SW480 (cell line): ENCODE data around the gene SEC23B.
"Not testable (repeated sequence)": the region's sequence is repeated elsewhere in the genome, so short reads cannot be mapped to it uniquely, and the experiment has no call there.

Experiments
- DNase-seq: peaks from one replicate; pipeline ENCODE4 v3.0.0-alpha.2; 2016; ENCODE audit warnings: low spot score

The SEC23B gene

GRCh38 chr20:18526761-18527160 lies 19.0 kb downstream of the SEC23B start:
- DNase-seq, result not testable (repeated sequence)

- no peak for DNase-seq
Measured at GRCh38 chr20:18527339-18527738, 19.6 kb downstream of the SEC23B start.

- no peak for DNase-seq
Measured at GRCh38 chr20:18527836-18528235, 20.1 kb downstream of the SEC23B start.

DNA sequence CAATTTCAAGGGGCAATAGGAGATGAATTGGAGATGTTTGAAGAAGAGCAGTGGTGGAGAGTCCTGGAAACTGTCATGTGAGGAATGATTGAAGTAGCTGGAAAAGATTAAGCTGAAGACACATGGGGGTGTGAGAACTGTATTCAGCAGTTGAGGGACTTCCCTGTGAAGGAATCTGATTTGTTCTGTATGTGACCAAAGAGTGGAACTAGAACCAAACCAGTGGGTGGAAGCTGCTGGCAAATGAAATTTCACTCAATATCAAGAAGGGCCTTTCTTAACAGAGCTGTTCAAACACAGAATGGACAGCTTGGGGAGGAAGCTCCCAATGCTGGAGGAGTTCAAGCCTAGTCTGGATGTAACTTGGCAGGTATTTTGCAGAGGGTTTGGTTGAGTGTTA lies 21.3 kb downstream of the SEC23B start:
- no peak for DNase-seq

DNA sequence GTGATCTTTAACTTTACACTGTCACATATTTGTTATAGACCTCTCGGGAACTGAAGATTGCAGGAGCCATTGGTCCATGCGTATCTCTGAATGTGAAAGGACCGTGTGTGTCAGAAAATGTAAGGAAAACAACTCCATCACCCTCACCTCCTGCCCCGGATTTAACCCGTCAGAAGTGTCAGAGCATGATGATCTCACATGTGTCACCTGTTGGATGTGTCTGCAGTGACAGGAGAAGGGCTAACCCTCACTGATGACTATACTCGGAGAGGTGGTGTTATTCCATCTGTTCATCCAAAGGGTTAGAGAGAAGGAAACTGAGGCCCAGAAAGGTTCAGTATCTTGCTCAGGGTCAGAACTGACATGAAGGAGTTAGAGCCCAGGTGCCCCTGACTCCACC lies 24.9 kb downstream of the SEC23B start:
- DNase-seq, result no peak

GRCh38 chr20:18533491-18533890 lies 25.8 kb downstream of the SEC23B start:
- DNase-seq, result no peak

GRCh38 chr20:18533978-18534644 lies 26.4 kb downstream of the SEC23B start:
- no peak for DNase-seq

DNA sequence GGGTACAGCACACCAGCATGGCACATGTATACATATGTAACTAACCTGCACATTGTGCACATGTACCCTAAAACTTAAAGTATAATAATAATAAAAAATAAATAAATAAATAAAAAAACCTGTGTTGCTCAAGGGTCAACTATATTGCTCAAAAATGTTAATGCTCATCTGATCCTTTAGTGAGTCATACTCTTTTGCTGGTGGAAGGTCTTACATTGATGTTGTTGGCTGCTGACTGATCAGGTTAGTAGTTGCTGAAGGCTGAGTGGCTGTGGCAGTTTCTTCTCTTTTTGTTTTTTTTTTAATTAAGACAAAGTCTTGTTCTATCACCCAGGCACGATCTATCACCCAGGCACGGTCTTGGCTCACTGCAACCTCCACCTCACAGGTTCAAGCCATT lies 29.9 kb downstream of the SEC23B start:
- no peak for DNase-seq

DNA sequence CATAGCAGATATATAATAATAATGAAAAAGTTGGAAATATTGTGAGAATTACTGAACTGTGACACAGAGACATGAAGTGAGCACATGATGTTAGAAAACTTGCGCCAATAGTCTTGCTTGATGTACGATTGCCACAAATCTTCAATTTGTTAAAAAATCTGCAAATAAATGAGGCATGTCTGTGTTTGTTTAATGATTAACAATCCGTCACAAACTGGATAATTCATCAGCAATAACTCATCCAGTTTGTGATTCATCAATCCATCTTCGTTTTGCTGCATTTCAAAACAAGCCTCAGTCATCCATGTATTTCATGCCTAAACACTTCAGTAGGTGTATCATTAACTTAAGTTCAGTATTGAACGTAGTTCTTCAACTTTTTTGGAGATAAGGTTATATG lies 34.0 kb downstream of the SEC23B start:
- no peak for DNase-seq

- DNase-seq, result no peak
Measured at GRCh38 chr20:18543216-18543615, 35.5 kb downstream of the SEC23B start.

DNA sequence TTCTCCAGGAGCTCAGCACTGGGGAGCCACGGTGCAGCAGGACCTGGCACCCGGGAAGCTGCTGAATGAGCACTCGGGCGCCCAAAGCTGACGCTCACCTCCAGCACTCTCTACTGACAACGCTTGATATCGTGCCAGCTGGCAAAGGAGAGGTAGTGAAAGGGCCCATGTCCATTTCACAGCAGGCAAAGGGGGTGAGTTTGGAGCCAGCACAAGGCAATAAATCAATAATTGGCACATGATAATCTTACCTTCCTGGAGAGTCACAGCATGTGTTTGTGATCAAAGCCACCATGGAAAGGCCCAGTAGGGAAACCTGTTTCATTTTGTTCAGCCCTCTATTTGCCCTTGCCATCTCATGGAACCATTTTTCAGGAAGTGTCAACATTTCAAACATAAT lies 36.2 kb downstream of the SEC23B start:
- DNase-seq, result no peak

- DNase-seq, result no peak
Measured at GRCh38 chr20:18545566-18545965, 37.8 kb downstream of the SEC23B start.

- DNase-seq, result no peak
Measured at GRCh38 chr20:18548465-18548864, 40.7 kb downstream of the SEC23B start.

DNA sequence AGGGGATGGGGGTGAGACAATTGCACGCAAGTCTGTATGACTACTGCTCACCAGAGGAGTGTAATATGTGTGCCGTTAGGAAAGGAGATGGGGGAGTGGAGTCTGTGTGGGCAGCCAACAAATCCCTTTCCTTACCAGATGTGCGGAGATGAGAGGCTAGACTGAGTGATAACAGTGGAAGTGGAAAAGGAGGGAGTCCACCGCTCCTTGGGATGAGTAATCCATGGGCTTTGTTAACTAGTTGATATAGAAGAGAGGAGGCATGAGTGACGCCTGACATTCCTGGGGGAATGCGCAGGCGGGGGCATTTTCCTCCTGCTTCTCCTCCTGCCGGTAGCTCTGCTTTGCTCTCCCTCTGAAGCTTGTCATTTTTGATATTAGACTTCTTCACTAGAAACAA lies 46.0 kb downstream of the SEC23B start:
- no peak for DNase-seq

GRCh38 chr20:18566892-18567738 lies 59.4 kb downstream of the SEC23B start, which contains the start of gene SMIM26:
SMIM26 (plus strand) TSS chr20:18567432; CDS start chr20:18567479, 47 bp downstream.
- DNase-seq, result peak; percentile 90

DNA sequence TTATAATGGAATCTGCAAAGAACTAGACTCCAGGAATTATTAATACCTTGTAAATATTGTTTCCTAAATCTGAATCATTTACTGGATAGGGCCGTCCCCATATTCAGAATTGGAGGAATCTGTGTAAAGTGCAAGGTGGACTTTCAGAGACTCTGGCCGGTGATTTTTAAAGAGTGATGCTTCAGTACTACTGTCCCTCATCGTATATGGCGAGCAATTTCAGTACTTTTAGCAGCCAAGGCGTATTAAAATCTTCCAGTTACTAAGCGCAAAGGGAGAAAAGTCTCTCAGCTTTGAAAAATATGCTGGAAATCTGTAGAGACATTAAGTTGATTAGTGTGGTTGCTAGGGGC lies 60.0 kb downstream of the SEC23B start:
- DNase-seq, result peak; percentile 6

GRCh38 chr20:18571009-18571408 lies 63.3 kb downstream of the SEC23B start:
- no peak for DNase-seq

- DNase-seq, result no peak
Measured at GRCh38 chr20:18571578-18571977, 63.8 kb downstream of the SEC23B start.

GRCh38 chr20:18577942-18578341 lies 70.2 kb downstream of the SEC23B start:
- no peak for DNase-seq

DNA sequence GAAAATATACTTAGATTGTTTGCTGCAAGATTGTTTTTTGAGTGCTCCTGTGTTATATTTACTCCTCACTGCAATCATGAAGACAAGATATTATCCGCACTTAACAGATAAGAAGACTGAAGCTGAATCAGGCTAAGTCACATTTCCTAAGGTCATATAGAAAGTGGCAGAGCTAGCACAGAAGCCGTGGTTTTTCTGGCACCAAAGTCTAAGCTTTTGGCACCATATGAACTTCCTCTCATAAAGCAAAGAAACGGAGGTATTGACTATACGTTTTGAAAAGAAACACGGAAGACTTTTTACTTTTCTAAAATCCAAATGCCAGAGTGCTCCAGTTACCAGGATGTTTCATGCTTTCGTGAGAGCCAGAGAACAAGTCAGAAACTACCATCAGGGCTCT lies 70.8 kb downstream of the SEC23B start:
- DNase-seq, result no peak

DNA sequence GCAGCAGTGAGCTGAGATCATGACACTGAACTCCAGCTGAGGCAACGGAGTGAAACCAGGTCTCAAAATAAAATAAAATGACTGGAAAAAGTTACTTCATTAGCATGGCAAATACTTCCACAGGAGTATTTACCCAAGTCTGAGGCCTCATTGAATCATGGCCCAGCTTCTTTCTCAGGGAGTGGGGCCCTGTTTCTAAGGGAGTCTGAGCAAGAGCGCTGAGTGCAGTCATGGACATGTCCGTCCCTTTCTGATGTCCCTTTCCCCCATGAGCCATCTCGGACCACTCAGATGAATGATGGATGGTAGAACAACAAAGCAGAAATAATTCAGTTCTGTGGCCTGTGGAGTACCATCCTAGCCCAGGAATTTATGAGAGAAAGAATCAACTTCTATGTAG lies 72.3 kb downstream of the SEC23B start:
- DNase-seq, result no peak

DNA sequence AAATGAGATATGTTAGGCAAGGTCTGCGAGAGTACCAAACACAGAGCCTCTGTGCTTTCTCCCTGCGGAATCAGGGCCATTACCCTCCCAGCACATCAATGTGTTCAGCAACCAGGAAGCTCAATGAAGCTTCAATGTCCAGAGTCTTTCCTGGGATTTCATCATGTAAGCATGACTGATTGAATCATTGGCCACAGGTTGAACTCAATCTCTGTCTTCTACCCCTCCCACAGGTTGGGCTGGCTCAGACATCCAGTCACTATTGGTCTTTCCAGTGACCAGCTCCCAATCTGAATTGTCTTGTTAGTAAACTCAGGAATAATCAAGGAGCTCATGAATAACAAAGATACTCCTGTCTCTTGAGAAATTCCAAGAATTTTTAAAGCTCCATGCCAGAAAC lies 77.4 kb downstream of the SEC23B start:
- DNase-seq, result peak; percentile 94
